ENCODE results near the gene SDSL.

SDSL gene

DNA sequence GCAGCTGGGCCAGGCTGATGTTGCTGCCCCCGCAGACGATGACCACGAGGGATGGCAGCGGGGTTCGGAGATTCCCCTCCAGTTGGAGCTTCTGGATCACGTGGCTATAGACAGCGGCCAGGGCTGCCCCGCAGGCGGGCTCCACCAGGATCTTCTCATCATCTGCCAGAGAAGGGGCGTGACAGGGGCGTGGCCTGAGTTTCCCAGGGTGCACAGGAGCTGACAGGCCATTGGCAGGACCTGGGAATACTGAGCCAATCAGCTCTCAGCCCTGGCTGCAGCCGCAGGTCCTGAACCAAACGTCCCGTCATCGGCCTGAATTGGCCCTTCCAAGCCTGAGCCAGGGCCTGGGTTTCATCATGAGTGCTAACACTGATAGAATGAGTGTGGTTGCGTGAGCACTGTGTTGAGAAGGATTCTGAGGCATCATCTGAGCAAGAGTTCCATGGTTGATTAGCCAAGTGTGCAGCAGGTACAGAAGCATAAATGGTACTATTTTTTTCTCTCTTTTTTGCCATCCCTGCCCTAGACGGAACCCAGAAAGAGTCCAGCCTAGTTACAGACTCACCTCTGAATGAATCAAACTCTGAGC, 29.1 kb upstream of the SDSL start:
- TF ChIP-seq, protein P1, sequence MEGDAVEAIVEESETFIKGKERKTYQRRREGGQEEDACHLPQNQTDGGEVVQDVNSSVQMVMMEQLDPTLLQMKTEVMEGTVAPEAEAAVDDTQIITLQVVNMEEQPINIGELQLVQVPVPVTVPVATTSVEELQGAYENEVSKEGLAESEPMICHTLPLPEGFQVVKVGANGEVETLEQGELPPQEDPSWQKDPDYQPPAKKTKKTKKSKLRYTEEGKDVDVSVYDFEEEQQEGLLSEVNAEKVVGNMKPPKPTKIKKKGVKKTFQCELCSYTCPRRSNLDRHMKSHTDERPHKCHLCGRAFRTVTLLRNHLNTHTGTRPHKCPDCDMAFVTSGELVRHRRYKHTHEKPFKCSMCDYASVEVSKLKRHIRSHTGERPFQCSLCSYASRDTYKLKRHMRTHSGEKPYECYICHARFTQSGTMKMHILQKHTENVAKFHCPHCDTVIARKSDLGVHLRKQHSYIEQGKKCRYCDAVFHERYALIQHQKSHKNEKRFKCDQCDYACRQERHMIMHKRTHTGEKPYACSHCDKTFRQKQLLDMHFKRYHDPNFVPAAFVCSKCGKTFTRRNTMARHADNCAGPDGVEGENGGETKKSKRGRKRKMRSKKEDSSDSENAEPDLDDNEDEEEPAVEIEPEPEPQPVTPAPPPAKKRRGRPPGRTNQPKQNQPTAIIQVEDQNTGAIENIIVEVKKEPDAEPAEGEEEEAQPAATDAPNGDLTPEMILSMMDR (conservative IDR thresholded peaks at IDR 0.05; ENCODE audit: low read depth, low read length) = no peak
- Histone ChIP-seq H3K36me3 (ENCODE audit: insufficient read depth) (no peaks in the 10 kb centered on the region), H4K20me1 (ENCODE audit: insufficient read depth) (no peaks in the 10 kb centered on the region), H2AFZ (ENCODE audit: low read depth) (no peak overlapping the region), H3K27ac (no peak overlapping the region), H3K4me2 (no peak overlapping the region), H3K27me3 (ENCODE audit: insufficient read depth, low read depth) (no peaks in the 10 kb centered on the region), H3K4me1 (ENCODE audit: low read depth, poor library complexity, severe bottlenecking) (no peaks in the 10 kb centered on the region), H3K9ac (no peak overlapping the region), H3K4me3 (IDR thresholded peaks at IDR 0.05; ENCODE audit: insufficient read depth, low read depth, low read length) (no peak overlapping the region), H3K79me2 (ENCODE audit: insufficient read depth, low read depth) (no peaks in the 10 kb centered on the region)

DNA sequence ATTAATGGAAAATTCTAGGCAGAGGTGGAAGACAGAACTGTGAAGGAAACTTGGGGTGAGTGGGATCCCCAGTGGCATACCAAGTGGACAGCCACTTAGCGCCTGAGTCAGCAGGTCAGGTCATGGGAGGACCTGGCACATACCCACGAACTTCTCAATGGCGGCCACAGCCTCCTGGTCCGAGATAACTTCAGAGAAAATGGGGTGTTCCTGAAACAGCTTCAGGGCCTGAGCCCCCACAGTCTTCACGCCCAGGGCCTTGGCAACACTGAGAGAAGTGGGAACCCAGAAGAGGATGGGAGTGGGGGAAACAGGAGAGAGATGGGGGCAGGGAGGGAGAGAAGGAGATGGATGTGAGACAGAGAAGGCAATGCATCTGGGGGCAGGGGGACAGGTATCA, 28.4 kb upstream of the SDSL start:
- Histone ChIP-seq H3K36me3 (ENCODE audit: insufficient read depth) (no peaks in the 10 kb centered on the region), H3K4me2 (no peak overlapping the region), H3K4me1 (ENCODE audit: low read depth, poor library complexity, severe bottlenecking) (no peaks in the 10 kb centered on the region), H4K20me1 (ENCODE audit: insufficient read depth) (no peaks in the 10 kb centered on the region), H3K27me3 (ENCODE audit: insufficient read depth, low read depth) (no peaks in the 10 kb centered on the region), H3K27ac (no peak overlapping the region), H2AFZ (ENCODE audit: low read depth) (no peak overlapping the region), H3K4me3 (IDR thresholded peaks at IDR 0.05; ENCODE audit: insufficient read depth, low read depth, low read length) (no peak overlapping the region), H3K9ac (no peak overlapping the region), H3K79me2 (ENCODE audit: insufficient read depth, low read depth) (no peaks in the 10 kb centered on the region)
- TF ChIP-seq, protein P1 (conservative IDR thresholded peaks at IDR 0.05; ENCODE audit: low read depth, low read length) = no peak

DNA sequence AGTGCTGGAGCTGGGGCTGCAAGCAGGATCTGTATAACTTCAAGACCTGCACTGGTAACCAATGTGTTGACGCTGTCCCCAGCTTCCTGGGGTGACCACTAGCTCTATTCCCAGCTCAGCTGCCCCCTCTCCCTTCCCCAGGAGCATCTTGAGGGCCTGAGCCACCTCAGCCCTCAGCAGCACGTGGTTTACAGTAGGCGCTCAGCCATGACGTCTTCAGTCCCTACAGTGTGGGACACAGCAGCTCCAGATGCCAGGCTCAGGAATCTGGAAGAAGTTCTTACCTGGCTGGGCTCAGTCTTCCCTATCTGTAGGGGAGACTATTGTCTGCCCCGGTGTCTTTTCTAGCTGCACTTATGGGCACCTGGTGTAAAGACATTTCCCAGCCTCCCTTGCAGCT, 27.1 kb upstream of the SDSL start:
- Histone ChIP-seq H3K4me2 (no peak overlapping the region), H3K4me1 (ENCODE audit: low read depth, poor library complexity, severe bottlenecking) (no peaks in the 10 kb centered on the region), H3K27ac (no peak overlapping the region), H3K79me2 (ENCODE audit: insufficient read depth, low read depth) (no peaks in the 10 kb centered on the region), H3K4me3 (IDR thresholded peaks at IDR 0.05; ENCODE audit: insufficient read depth, low read depth, low read length) (no peak overlapping the region), H3K36me3 (ENCODE audit: insufficient read depth) (no peaks in the 10 kb centered on the region), H3K9ac (no peak overlapping the region), H2AFZ (ENCODE audit: low read depth) (no peak overlapping the region), H3K27me3 (ENCODE audit: insufficient read depth, low read depth) (no peaks in the 10 kb centered on the region), H4K20me1 (ENCODE audit: insufficient read depth) (no peaks in the 10 kb centered on the region)
- TF ChIP-seq, protein P1 (conservative IDR thresholded peaks at IDR 0.05; ENCODE audit: low read depth, low read length) = no peak

DNA sequence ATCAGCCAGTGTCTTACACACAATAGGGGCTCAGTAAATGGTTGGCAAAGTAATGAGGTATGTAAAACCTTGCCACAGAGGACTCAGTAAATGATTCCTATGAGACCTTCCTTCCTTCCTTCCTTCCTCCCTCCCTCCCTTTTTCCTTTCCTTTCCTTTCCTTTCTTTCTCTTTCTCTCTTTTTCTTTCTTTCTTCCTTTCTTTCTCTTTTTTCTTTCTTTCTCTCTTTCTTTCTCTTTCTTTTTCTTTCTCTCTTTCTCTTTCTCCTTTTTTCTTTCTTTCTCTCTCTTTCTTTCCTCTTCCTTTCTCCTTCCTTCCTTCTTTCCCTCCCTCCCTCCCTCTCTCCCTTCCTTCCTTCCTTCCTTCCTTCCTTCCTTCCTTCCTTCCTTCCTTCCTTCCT, 26.0 kb upstream of the SDSL start:
- Histone ChIP-seq H3K4me1 (ENCODE audit: low read depth, poor library complexity, severe bottlenecking) (no peaks in the 10 kb centered on the region), H4K20me1 (ENCODE audit: insufficient read depth) (no peaks in the 10 kb centered on the region), H3K9ac (no peak overlapping the region), H3K36me3 (ENCODE audit: insufficient read depth) (no peaks in the 10 kb centered on the region), H3K4me3 (IDR thresholded peaks at IDR 0.05; ENCODE audit: insufficient read depth, low read depth, low read length) (no peak overlapping the region), H3K4me2 (no peak overlapping the region), H3K27me3 (ENCODE audit: insufficient read depth, low read depth) (no peaks in the 10 kb centered on the region), H3K27ac (no peak overlapping the region), H3K79me2 (ENCODE audit: insufficient read depth, low read depth) (no peaks in the 10 kb centered on the region), H2AFZ (ENCODE audit: low read depth) (no peak overlapping the region)
- TF ChIP-seq, protein P1 (conservative IDR thresholded peaks at IDR 0.05; ENCODE audit: low read depth, low read length) = no peak

All from KMS-11 (cell line).